Measurements from ENCODE around the gene GYG1.
"Not testable (repeated sequence)": the region's sequence is repeated elsewhere in the genome, so short reads cannot be mapped to it uniquely, and the experiment has no call there.

Gene GYG1

GRCh38 chr3:148987551-148987950 lies 3.8 kb upstream of the GYG1 start:
- not testable (repeated sequence) for DNase-seq (ENCODE audit: low read depth, low spot score)

- DNase-seq (ENCODE audit: low read depth, low spot score), result no peak
Measured at GRCh38 chr3:148990236-148990635, 1.1 kb upstream of the GYG1 start.

- no peak for DNase-seq (ENCODE audit: low read depth, low spot score)
Measured at GRCh38 chr3:148992027-148992634, 791 bp downstream of the GYG1 start.

GRCh38 chr3:148992635-148993255 lies 1.4 kb downstream of the GYG1 start:
- DNase-seq (ENCODE audit: low read depth, low spot score), result no peak

- no peak for DNase-seq (ENCODE audit: low read depth, low spot score)
Measured at GRCh38 chr3:148997623-148998022, 6.3 kb downstream of the GYG1 start.

GRCh38 chr3:148998297-148998696 lies 7.0 kb downstream of the GYG1 start:
- no peak for DNase-seq (ENCODE audit: low read depth, low spot score)

- no peak for DNase-seq (ENCODE audit: low read depth, low spot score)
Measured at GRCh38 chr3:148998715-148999423, 7.5 kb downstream of the GYG1 start.

GRCh38 chr3:148999806-149000205 lies 8.5 kb downstream of the GYG1 start:
- no peak for DNase-seq (ENCODE audit: low read depth, low spot score)

- no peak for DNase-seq (ENCODE audit: low read depth, low spot score)
Measured at GRCh38 chr3:149000206-149000745, 8.9 kb downstream of the GYG1 start.

- DNase-seq (ENCODE audit: low read depth, low spot score), result no peak
Measured at GRCh38 chr3:149001727-149002126, 10.4 kb downstream of the GYG1 start.

- DNase-seq (ENCODE audit: low read depth, low spot score), result no peak
Measured at GRCh38 chr3:149003653-149004305, 12.4 kb downstream of the GYG1 start.

GRCh38 chr3:149004622-149005021 lies 13.3 kb downstream of the GYG1 start:
- DNase-seq (ENCODE audit: low read depth, low spot score), result no peak

GRCh38 chr3:149005416-149005815 lies 14.1 kb downstream of the GYG1 start:
- DNase-seq (ENCODE audit: low read depth, low spot score), result no peak

GRCh38 chr3:149007567-149008257 lies 16.4 kb downstream of the GYG1 start:
- no peak for DNase-seq (ENCODE audit: low read depth, low spot score)

GRCh38 chr3:149009732-149010131 lies 18.4 kb downstream of the GYG1 start:
- DNase-seq (ENCODE audit: low read depth, low spot score), result no peak

GRCh38 chr3:149010504-149010951 lies 19.2 kb downstream of the GYG1 start:
- no peak for DNase-seq (ENCODE audit: low read depth, low spot score)

GRCh38 chr3:149010966-149011365 lies 19.6 kb downstream of the GYG1 start:
- DNase-seq (ENCODE audit: low read depth, low spot score), result no peak

- DNase-seq (ENCODE audit: low read depth, low spot score), result no peak
Measured at GRCh38 chr3:149011676-149012075, 20.3 kb downstream of the GYG1 start.

- DNase-seq (ENCODE audit: low read depth, low spot score), result no peak
Measured at GRCh38 chr3:149013726-149014125, 22.4 kb downstream of the GYG1 start.

GRCh38 chr3:149015393-149015792 lies 24.1 kb downstream of the GYG1 start:
- DNase-seq (ENCODE audit: low read depth, low spot score), result no peak

GRCh38 chr3:149016242-149016641 lies 24.9 kb downstream of the GYG1 start:
- DNase-seq (ENCODE audit: low read depth, low spot score), result no peak
